Panc1 (cell line): ENCODE data around the gene MYO5B. TPM values are rescaled to one million over a fixed set of nuclear protein-coding genes. Genes with fewer than 3 reads are reported as not detected.

Experiments used
- ATAC-seq: fragments of 200-7000 bp; cut with Tn5 transposase; 2 replicates; pipeline ENCODE4 v1.9.1; 2020; ENCODE audit warnings: mild to moderate bottlenecking, moderate library complexity
- BruUV-seq: library from RNA; stranded (reverse); fragments of 400-500 nt; replicated peaks from 2 replicates; lab custom pipeline; 2021; lab: Mats Ljungman, UMichigan
- CTCF ChIA-PET: fragments of 300-600 bp; sonication (Branson Sonifier 250); formaldehyde crosslinking; loops from one replicate; lab custom pipeline; 2022; ENCODE audit warnings: antibody characterized with exemption; lab: Charles Lee
- POLR2A ChIA-PET: fragments of 300-600 bp; sonication (Branson Sonifier 250); formaldehyde crosslinking; loops from one replicate; lab custom pipeline; 2022; ENCODE audit warnings: antibody characterized with exemption; lab: Charles Lee
- DNase-seq: peaks from one replicate; pipeline ENCODE4 v3.0.0-alpha.2; 2010; ENCODE audit warnings: low read depth, low spot score
- H3K27ac ChIP-seq: 2 replicates; pipeline ENCODE4 v1.5.1; 2011; ENCODE audit warnings: mild to moderate bottlenecking, low read length, inconsistent platforms
- H3K27me3 ChIP-seq: fragments of 200-500 bp; sonication (Bioruptor generic); 2 replicates; pipeline ENCODE4 v1.6.0; 2014; ENCODE audit warnings: low read length, inconsistent platforms; ENCODE audit not compliant: control insufficient read depth, insufficient read depth
- H3K36me3 ChIP-seq: fragments of 200-500 bp; sonication (Bioruptor generic); 2 replicates; pipeline ENCODE4 v1.5.1; 2014; ENCODE audit warnings: inconsistent platforms, mild to moderate bottlenecking, low read length, moderate library complexity; ENCODE audit not compliant: control insufficient read depth, insufficient read depth
- H3K4me1 ChIP-seq: 2 replicates; pipeline ENCODE4 v1.5.1; 2011; ENCODE audit warnings: inconsistent platforms, mild to moderate bottlenecking, low read length, moderate library complexity; ENCODE audit not compliant: control insufficient read depth, insufficient read depth
- H3K4me3 ChIP-seq, 2 experiments: 2 replicates each; pipeline ENCODE4 v1.5.1; 2011 to 2012; ENCODE audit warnings: low read depth in 2 of 2, low read length in 2 of 2, mild to moderate bottlenecking in 2 of 2, inconsistent platforms in 1 of 2, moderate library complexity in 1 of 2
- H3K9me3 ChIP-seq: fragments of 200-500 bp; sonication (Bioruptor generic); 2 replicates; pipeline ENCODE4 v1.5.1; 2014; ENCODE audit warnings: low read depth, mild to moderate bottlenecking, inconsistent platforms, low read length, moderate library complexity; ENCODE audit not compliant: control insufficient read depth, insufficient read depth
- POLR2AphosphoS5 ChIP-seq: IDR thresholded peaks from 2 replicates; pipeline ENCODE4 v1.6.1; 2012; ENCODE audit warnings: mild to moderate bottlenecking, low read depth, low read length, moderate library complexity
- REST ChIP-seq, 2 experiments: IDR thresholded peaks; 2 replicates each; pipeline ENCODE4 v1.6.1; 2011 to 2012; ENCODE audit warnings: low read depth in 2 of 2, control low read depth in 1 of 2, low read length in 1 of 2, mild to moderate bottlenecking in 1 of 2, moderate library complexity in 1 of 2; ENCODE audit not compliant: insufficient read depth in 1 of 2
- SIN3A ChIP-seq: IDR thresholded peaks from 2 replicates; pipeline ENCODE4 v1.6.1; 2012; ENCODE audit warnings: low read depth, mild to moderate bottlenecking, low read length, moderate library complexity, borderline replicate concordance; ENCODE audit not compliant: insufficient read depth
- TCF7L2 ChIP-seq: IDR thresholded peaks from 2 replicates; pipeline ENCODE4 v1.6.1; 2011; ENCODE audit warnings: mild to moderate bottlenecking, low read depth, low read length, inconsistent platforms
- in situ Hi-C: cut with HindIII; loops from 2 replicates; pipeline ENCODE4 v1.10.0; 2016; ENCODE audit warnings: low sequenced_read_pairs, low pct_unique_long_range_greater_than_20kb
- intact Hi-C: fragments of 100-400 bp; cut with micrococcal nuclease; formaldehyde crosslinking; loops from one replicate; pipeline ENCODE4 v1.10.0; 2022; ENCODE audit not compliant: unreplicated experiment
- total RNA-seq: library from RNA; stranded (reverse); gene quantifications from one replicate; pipeline ENCODE4 v1.2.1, GENCODE V29; 2021; ENCODE audit not compliant: unreplicated experiment
- TF ChIP-seq, protein P1 (sequence below): fragments of 450-650 bp; IDR thresholded peaks from 2 replicates; pipeline ENCODE4 v1.5.1; 2017; ENCODE audit warnings: mild to moderate bottlenecking

MYO5B gene
- total RNA-seq, 1 experiment from 2014 or later, result 0.31 TPM

DNA sequence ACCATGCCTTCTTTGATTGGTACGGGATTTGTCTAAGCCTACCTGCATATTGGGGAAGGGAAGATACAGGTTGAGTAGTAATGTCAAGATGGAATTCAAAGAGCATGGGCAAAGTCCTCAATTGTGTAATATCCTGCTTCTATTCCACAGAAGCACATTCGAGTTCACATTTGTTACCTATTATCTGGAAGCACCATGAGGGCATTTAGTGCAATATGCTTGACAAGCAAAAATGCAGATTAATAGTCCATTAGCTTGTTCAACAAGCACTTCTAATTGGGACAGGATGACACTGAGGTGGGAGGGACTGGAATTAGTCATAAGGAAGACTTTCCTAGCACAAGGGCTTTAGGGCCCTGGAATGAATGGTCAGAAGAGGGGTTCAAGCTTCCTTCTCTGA lies 40.5 kb downstream of the MYO5B start:
- in situ Hi-C loops (no loop called here), intact Hi-C loops (no loop called here)
- ATAC-seq (no peak), DNase-seq (no peak)
- TF ChIP-seq SIN3A (no peak), POLR2AphosphoS5 (no peak), TCF7L2 (no peak), REST (IDR thresholded peaks at IDR 0.05; ENCODE audit: insufficient read depth in 1 of 2, low read depth in 2 of 2, low read length in 1 of 2) (no peak)
- TF ChIP-seq, protein P1, sequence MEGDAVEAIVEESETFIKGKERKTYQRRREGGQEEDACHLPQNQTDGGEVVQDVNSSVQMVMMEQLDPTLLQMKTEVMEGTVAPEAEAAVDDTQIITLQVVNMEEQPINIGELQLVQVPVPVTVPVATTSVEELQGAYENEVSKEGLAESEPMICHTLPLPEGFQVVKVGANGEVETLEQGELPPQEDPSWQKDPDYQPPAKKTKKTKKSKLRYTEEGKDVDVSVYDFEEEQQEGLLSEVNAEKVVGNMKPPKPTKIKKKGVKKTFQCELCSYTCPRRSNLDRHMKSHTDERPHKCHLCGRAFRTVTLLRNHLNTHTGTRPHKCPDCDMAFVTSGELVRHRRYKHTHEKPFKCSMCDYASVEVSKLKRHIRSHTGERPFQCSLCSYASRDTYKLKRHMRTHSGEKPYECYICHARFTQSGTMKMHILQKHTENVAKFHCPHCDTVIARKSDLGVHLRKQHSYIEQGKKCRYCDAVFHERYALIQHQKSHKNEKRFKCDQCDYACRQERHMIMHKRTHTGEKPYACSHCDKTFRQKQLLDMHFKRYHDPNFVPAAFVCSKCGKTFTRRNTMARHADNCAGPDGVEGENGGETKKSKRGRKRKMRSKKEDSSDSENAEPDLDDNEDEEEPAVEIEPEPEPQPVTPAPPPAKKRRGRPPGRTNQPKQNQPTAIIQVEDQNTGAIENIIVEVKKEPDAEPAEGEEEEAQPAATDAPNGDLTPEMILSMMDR, result no peak
- CTCF ChIA-PET, result no interaction called here
- no peaks in the 10 kb centered on the region for H3K36me3 ChIP-seq
- no TSS peak for BruUV-seq
- POLR2A ChIA-PET, result no interaction called here
- H3K27ac ChIP-seq, result no peak overlapping the region
- H3K4me3 ChIP-seq, result no peak overlapping the region
- H3K9me3 ChIP-seq, result no peaks in the 10 kb centered on the region
- H3K4me1 ChIP-seq, result no peaks in the 10 kb centered on the region
- H3K27me3 ChIP-seq, result no peaks in the 10 kb centered on the region

DNA sequence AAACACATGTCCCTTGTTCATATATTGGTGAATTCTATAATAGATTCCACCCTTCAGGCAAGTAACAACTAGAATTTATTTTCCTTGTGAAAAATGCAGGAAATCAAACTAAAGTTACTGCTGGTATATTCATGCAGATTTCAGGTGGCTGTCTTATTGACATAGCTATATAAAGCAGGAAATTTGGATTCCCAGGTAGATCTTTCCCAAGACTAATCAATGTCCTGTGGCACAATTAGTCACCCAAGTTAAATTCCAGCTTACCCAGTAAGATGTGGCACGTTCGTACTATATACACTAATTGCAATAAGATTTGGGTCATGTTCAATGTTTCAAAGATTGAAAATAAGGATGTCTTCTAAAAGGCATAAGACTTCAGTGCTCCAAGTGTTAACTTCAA lies 42.0 kb downstream of the MYO5B start:
- CTCF ChIA-PET, result no interaction called here
- no peaks in the 10 kb centered on the region for H3K27me3 ChIP-seq
- no peak overlapping the region for H3K4me3 ChIP-seq
- ATAC-seq (no peak), DNase-seq (no peak)
- BruUV-seq, result no TSS peak
- H3K4me1 ChIP-seq, result no peaks in the 10 kb centered on the region
- H3K9me3 ChIP-seq, result no peaks in the 10 kb centered on the region
- H3K27ac ChIP-seq, result no peak overlapping the region
- intact Hi-C loops (no loop called here), in situ Hi-C loops (no loop called here)
- POLR2A ChIA-PET, result no interaction called here
- no peak for TF ChIP-seq POLR2AphosphoS5
- TF ChIP-seq, protein P1, result no peak
- no peak for TF ChIP-seq REST (IDR thresholded peaks at IDR 0.05; ENCODE audit: insufficient read depth in 1 of 2, low read depth in 2 of 2, low read length in 1 of 2)
- TF ChIP-seq SIN3A, result no peak
- TF ChIP-seq TCF7L2, result no peak
- no peaks in the 10 kb centered on the region for H3K36me3 ChIP-seq
